CD4-positive, alpha-beta T cell treated with Interleukin-6 at 100 ng/mL for 8 hours (primary cell): ENCODE results near the gene WIPF1.

Experiments
- DNase-seq: peaks from one replicate; pipeline ENCODE4 v3.0.0-alpha.2; 2020; ENCODE audit warnings: mixed read lengths, low spot score

WIPF1 gene

GRCh38 chr2:174597345-174598047 is at the start of gene WIPF1:
Gene WIPF1, minus strand, starts transcription at chr2:174597804. Its CDS starts 12,231 bp downstream, at chr2:174585573.
- DNase-seq = peak; percentile 79

GRCh38 chr2:174645296-174645695 is 47.7 kb upstream of the WIPF1 start:
- DNase-seq = no peak

- no peak for DNase-seq
Measured at GRCh38 chr2:174644406-174644805, 46.8 kb upstream of the WIPF1 start.

- DNase-seq = no peak
Measured at GRCh38 chr2:174643356-174643755, 45.8 kb upstream of the WIPF1 start.

GRCh38 chr2:174641168-174641567 is 43.6 kb upstream of the WIPF1 start:
- no peak for DNase-seq

- no peak for DNase-seq
Measured at GRCh38 chr2:174636987-174637386, 39.4 kb upstream of the WIPF1 start.

GRCh38 chr2:174635776-174636404 is 38.3 kb upstream of the WIPF1 start:
- no peak for DNase-seq

GRCh38 chr2:174635015-174635593 is 37.5 kb upstream of the WIPF1 start:
- no peak for DNase-seq

- DNase-seq = peak; percentile 67
Measured at GRCh38 chr2:174634130-174635014, 36.8 kb upstream of the WIPF1 start.

GRCh38 chr2:174633623-174633930 is 36.0 kb upstream of the WIPF1 start:
- DNase-seq = no peak

GRCh38 chr2:174632841-174633622 is 35.4 kb upstream of the WIPF1 start:
- DNase-seq = no peak

GRCh38 chr2:174631009-174631981 is 33.7 kb upstream of the WIPF1 start:
- no peak for DNase-seq

- DNase-seq = no peak
Measured at GRCh38 chr2:174630107-174630506, 32.5 kb upstream of the WIPF1 start.

- DNase-seq = no peak
Measured at GRCh38 chr2:174629506-174629905, 31.9 kb upstream of the WIPF1 start.

GRCh38 chr2:174628528-174629169 is 31.0 kb upstream of the WIPF1 start:
- no peak for DNase-seq

GRCh38 chr2:174627216-174627615 is 29.6 kb upstream of the WIPF1 start:
- no peak for DNase-seq

- DNase-seq = no peak
Measured at GRCh38 chr2:174624895-174625430, 27.4 kb upstream of the WIPF1 start.

GRCh38 chr2:174623690-174624089 is 26.1 kb upstream of the WIPF1 start:
- no peak for DNase-seq

- no peak for DNase-seq
Measured at GRCh38 chr2:174623106-174623637, 25.6 kb upstream of the WIPF1 start.
